Neural cell (in vitro differentiated cells): ENCODE results near the gene BIRC6.

ENCODE experiments used
- CTCF ChIP-seq: fragments of 450-650 bp; IDR thresholded peaks from 2 replicates; pipeline ENCODE4 v1.5.1; 2014; ENCODE audit warnings: antibody characterized with exemption, mild to moderate bottlenecking, moderate library complexity; ENCODE audit not compliant: poor library complexity, severe bottlenecking
- EP300 ChIP-seq: fragments of 450-650 bp; conservative IDR thresholded peaks from 2 replicates; pipeline ENCODE4 v1.6.1; 2014; ENCODE audit warnings: antibody characterized with exemption, mild to moderate bottlenecking, moderate library complexity; ENCODE audit not compliant: poor library complexity, severe bottlenecking
- EZH2 ChIP-seq: fragments of 200-600, 300-800 bp; shearing (Covaris generic), sonication (generic); IDR thresholded peaks from 2 replicates; pipeline ENCODE4 v1.6.1; 2014; ENCODE audit warnings: antibody characterized with exemption, low read length, borderline replicate concordance, mild to moderate bottlenecking; ENCODE audit not compliant: insufficient read depth, poor library complexity, severe bottlenecking
- MXI1 ChIP-seq: fragments of 450-650 bp; conservative IDR thresholded peaks from 2 replicates; pipeline ENCODE4 v1.6.1; 2014; ENCODE audit warnings: antibody characterized with exemption, mild to moderate bottlenecking; ENCODE audit not compliant: poor library complexity, severe bottlenecking
- POLR2AphosphoS5 ChIP-seq: IDR thresholded peaks from 2 replicates; pipeline ENCODE4 v1.6.1; 2012
- SMC3 ChIP-seq: fragments of 450-650 bp; conservative IDR thresholded peaks from 2 replicates; pipeline ENCODE4 v1.6.1; 2014; ENCODE audit warnings: antibody characterized with exemption, mild to moderate bottlenecking, moderate library complexity; ENCODE audit not compliant: poor library complexity

GRCh38 chr2:32614084-32614483, 257.3 kb downstream of the BIRC6 start:
- TF ChIP-seq SMC3 (no peak), CTCF (no peak), EZH2 (no peak), POLR2AphosphoS5 (no peak), EP300 (no peak), MXI1 (no peak)
